ENCODE results near the gene SLMAP.
"Not testable (repeated sequence)": the region's sequence is repeated elsewhere in the genome, so short reads cannot be mapped to it uniquely, and the experiment has no call there.

SLMAP gene

GRCh38 chr3:57797701-57798487 lies 41.8 kb downstream of the SLMAP start:
- DNase-seq: peak; percentile 33

- peak; percentile 31 for DNase-seq
Observed at GRCh38 chr3:57803647-57804081, 47.6 kb downstream of the SLMAP start.

- DNase-seq: no peak
Observed at GRCh38 chr3:57805266-57805665, 49.2 kb downstream of the SLMAP start.

DNA sequence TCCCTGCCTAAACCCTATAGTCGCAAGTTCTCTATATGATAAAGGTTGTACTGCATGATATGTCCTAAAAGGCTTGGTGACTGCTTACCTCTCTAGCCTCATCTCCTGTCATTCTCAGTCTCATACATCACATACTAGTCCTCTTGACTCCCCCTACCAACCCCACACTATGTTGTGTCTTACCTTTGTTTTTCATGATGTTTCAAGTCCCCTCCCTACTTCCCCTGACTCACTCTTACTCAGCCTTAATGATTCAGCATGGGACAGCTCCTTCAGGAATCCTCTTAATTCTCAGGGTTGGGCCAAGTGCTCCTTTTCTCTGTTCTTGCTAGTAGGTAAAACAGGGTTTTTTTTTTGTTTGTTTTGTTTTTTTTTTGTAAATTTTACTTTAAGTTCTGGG lies 49.6 kb downstream of the SLMAP start:
- no peak for DNase-seq

GRCh38 chr3:57806195-57806594 lies 50.1 kb downstream of the SLMAP start:
- DNase-seq: not testable (repeated sequence)

DNA sequence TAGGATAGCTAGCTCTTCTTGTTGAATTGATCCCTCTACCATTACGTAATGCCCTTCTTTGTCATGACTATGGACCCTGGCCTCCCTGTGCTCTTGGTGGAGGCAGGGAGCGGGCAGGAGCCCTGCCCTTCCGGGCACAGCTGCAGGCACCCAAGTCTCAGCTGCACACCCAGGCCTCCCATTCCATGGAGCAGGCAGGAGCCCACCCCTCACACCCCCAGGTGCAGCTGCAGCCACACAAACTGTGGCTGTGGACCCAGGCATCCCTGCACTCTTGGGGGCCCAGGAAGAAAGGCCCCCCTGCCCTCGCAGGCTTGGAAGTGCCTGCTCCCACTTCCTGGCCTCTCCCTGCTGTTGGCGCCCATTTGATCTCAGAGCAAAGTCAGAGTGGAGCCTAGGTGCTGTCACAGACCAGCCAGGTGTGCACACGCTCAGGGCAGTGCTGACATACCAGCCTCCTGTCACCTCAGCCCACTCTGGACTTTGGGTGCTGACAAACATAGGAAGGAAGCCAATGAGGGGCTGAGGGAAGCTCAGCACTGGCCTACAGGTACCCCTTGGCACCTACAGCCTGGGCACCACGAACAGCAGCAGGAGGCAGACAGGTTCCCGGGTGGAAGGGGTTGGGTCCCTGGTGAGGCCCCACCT lies 53.0 kb downstream of the SLMAP start:
- no peak for DNase-seq

DNA sequence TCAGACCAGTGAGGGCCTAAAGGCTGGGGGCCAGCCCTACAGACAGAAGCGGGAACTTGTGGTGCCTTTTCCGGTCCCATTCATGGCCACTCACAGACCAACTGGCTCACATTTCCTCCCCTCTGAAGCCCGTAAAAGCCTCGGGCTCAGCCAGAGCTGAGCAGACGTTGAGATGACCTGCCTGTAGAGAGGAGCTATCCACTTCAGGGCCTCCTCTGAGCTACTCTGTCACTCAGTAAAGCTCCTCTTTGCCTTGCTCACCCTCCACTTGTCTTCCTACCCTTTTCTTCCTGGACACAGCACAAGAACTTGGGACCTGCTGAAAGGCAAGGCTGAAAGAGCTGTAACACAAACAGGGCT lies 53.5 kb downstream of the SLMAP start:
- no peak for DNase-seq

- DNase-seq: no peak
Observed at GRCh38 chr3:57810048-57810447, 53.9 kb downstream of the SLMAP start.

DNA sequence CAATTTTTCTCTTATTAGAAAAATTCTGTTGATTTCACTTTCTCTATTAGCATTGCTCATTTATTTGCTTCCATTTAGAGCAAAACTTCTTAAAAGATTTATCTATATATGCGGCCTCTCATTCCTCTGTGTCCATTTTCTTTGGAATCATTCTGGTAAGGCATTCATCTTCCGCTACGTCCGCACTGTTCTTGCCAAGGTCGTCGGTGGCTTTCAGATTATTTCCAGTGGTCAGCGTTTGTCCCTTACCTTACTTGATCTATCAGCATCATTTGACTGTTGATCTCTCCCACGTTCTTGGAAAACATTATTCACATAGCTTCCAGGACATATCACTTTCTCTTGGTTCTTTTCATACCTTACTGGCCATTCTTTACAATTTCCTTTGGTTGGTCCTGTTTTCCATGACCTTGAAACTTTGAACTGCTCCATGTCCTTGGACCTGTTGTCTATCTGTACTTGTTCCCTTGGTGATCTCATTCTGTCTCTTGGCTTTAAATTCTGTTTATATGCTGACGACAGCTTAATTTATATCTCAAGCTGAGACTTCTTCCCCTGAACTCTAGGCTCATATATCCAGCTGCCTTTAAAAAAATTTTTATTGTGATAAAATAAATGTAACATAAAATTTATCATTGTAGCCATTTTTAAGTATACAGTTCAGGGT lies 54.5 kb downstream of the SLMAP start:
- no peak for DNase-seq

GRCh38 chr3:57815036-57815435 lies 58.9 kb downstream of the SLMAP start:
- DNase-seq: no peak

DNA sequence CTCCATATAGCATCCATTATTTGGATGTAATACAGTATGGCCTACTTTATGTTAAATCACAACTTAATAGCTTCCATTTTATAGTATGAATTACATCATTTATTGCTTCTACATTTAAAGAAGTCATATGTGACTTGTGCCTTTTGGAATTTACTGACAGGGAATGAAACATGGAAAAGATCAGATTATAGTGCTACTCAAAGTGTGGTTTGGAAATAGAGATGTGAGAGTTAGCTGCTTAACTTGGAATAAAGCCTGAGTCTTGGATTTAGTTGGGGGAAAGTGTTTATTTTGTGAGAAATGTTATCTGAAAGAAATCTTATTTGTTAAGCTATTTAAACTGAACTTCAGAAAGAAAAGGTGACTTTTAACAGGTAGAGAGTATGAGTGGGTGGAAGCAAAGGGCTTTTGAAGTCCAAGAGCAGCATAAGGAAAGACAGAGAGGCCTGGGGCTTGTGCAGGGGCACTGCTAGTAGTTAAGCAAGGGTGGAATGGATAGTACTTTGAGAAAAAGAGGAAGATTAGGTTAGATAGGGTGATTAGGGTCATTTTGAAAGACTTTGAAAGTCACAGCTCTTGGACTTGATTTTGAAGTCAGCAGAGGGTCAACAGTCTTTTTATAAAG lies 60.5 kb downstream of the SLMAP start:
- DNase-seq: no peak

DNA sequence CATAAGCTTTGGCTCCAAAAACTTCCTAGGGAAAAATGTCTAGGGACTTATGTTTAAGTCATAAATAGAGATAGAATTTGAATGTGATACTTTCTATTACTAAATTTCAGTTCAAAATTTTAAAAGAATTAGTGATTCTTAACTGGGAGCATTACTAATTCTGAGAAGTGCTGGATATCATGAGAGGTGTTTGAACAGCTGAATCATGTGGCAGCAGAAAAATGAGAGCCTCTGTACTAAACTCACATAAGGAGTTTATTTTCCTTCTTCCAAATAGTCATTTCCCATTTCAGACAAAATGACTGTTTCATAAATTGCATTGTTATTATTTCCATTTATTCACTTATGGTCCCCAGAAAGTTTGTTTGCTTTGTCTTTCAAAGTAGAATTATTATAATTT lies 62.7 kb downstream of the SLMAP start:
- no peak for DNase-seq

- DNase-seq: no peak
Observed at GRCh38 chr3:57820479-57820878, 64.4 kb downstream of the SLMAP start.

DNA sequence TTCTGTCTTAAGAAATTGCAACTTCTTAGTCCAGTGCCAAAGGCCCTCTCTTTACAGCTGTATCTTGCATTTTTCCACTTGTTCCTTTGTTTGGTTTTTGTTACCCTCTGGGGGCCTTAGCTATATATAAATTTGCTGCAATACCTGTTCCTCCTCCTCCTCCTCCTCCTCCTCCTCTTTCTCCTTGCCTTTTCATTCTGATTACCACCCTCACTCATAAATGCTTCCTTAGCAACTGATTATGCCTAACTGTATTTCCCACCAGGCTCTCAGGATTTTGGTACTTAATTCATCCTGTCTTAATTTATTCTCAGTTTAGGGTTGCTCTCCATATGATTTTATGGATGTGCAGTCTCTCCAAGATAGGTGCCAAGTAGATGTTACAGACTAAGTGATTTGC lies 65.7 kb downstream of the SLMAP start:
- DNase-seq: no peak

DNA sequence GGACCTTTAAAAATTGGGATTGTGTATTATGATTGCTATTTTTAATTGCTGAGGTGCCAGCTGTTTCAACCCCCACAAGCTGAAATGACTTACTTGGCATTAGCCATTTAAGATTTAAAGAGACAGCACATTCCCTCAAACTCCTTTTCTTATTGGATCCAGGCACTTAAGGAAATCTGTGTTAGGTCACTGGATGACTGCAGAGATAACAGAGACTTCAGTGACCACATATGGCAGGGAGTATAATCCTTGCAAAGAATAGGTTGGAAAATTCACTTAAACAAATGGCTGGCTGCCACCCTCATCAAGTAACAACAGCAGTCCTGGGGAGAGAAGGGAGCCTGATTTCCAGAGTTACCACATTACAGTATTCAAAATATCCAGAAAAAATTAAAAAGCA lies 66.6 kb downstream of the SLMAP start:
- no peak for DNase-seq

GRCh38 chr3:57825116-57825515 lies 69.0 kb downstream of the SLMAP start:
- DNase-seq: no peak

GRCh38 chr3:57826245-57826951 lies 70.3 kb downstream of the SLMAP start:
- DNase-seq: no peak

- no peak for DNase-seq
Observed at GRCh38 chr3:57826952-57827723, 71.0 kb downstream of the SLMAP start.

- DNase-seq: no peak
Observed at GRCh38 chr3:57827757-57828156, 71.6 kb downstream of the SLMAP start.

- DNase-seq: no peak
Observed at GRCh38 chr3:57832486-57832885, 76.4 kb downstream of the SLMAP start.

GRCh38 chr3:57832900-57833313 lies 76.8 kb downstream of the SLMAP start:
- DNase-seq: no peak

DNA sequence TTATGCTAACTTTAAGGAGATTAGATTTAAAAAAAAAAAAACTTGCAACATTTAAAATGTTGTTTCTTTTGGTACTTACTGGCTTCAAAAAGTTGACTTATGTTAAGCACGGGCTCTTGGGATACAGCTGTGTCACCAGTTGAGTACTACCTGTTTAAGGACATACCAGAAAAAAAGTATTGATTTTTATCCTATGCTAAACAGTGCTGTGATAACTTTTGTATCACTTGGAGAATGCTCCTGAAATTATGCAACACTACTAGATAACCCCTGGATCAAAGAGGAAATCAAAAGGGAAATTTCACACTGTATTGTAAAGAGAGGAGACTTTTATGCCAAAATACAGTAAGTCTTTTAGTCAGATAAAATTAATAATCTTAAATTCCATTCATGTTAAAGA lies 77.7 kb downstream of the SLMAP start:
- DNase-seq: no peak
